Sigmoid colon (tissue), 7 donors: ENCODE data around the gene FMN2. TPM values are rescaled to one million over a fixed set of nuclear protein-coding genes. Genes with fewer than 3 reads are reported as not detected.

ENCODE experiments used
- DNase-seq: peaks from one replicate; pipeline ENCODE4 v3.0.0-alpha.2; 2019
- H3K27ac ChIP-seq, 4 donors: fragments of 200-600 bp; sonication (generic); one replicate each; pipeline ENCODE4 v1.5.1; 2016 to 2019; ENCODE audit warnings: mild to moderate bottlenecking in 1 of 4
- H3K27me3 ChIP-seq, 3 donors: fragments of 200-600 bp; sonication (generic); one replicate each; pipeline ENCODE4 v1.5.1; 2019; ENCODE audit warnings: mild to moderate bottlenecking in 1 of 3
- H3K36me3 ChIP-seq, 4 donors: fragments of 200-600 bp; sonication (generic); one replicate each; pipeline ENCODE4 v1.5.1; 2016 to 2019
- H3K4me1 ChIP-seq, 4 donors: fragments of 200-600 bp; sonication (generic); one replicate each; pipeline ENCODE4 v1.5.1; 2017 to 2019
- H3K4me3 ChIP-seq, 4 donors: fragments of 200-600 bp; sonication (generic); one replicate each; pipeline ENCODE4 v1.5.1; 2017 to 2019; ENCODE audit warnings: mild to moderate bottlenecking in 2 of 4, moderate library complexity in 1 of 4
- H3K9me3 ChIP-seq, 4 donors: fragments of 200-600 bp in 3 of 4; sonication (generic) in 3 of 4; one replicate each; pipeline versions ENCODE4 v1.5.1 to v1.6.1; 2013 to 2019
- CTCF ChIP-seq, 4 experiments: fragments of 450-650 bp in 3 of 4; fragments of 200-600 bp in 1 of 4; IDR thresholded peaks; one replicate each; pipeline ENCODE4 v1.5.1; 2016 to 2019; ENCODE audit warnings: antibody characterized with exemption in 4 of 4, mild to moderate bottlenecking in 3 of 4, moderate library complexity in 2 of 4
- EP300 ChIP-seq, 4 donors: sonication (generic); formaldehyde crosslinking; IDR thresholded peaks; one replicate each; pipeline ENCODE4 v1.6.1; 2017; ENCODE audit warnings: antibody characterized with exemption in 4 of 4
- POLR2A ChIP-seq, 2 donors: fragments of 450-650 bp; IDR thresholded peaks; one replicate each; pipeline ENCODE4 v1.6.1; 2016; ENCODE audit warnings: antibody characterized with exemption in 2 of 2, mild to moderate bottlenecking in 2 of 2, moderate library complexity in 2 of 2
- POLR2AphosphoS5 ChIP-seq, 4 donors: sonication (generic); formaldehyde crosslinking; IDR thresholded peaks; one replicate each; pipeline ENCODE4 v1.6.1; 2017; ENCODE audit warnings: antibody characterized with exemption in 4 of 4
- WGBS, 2 donors: extraction: QIAGEN DNeasy Blood & Tissue Kit; methylation state at CpG; one replicate each; pipeline ENCODE4 v1.1.7; 2013; 5-methylcytosine and 5-hydroxymethylcytosine counted together
- intact Hi-C: fragments of 100-400 bp; cut with DNase I; formaldehyde crosslinking; loops from one replicate; pipeline ENCODE4 v1.15.1; 2023
- polyA plus RNA-seq, 3 donors: library from polyadenylated mRNA; stranded (reverse); fragments of 200-250 nt; gene quantifications; one replicate each; pipeline ENCODE4 v1.2.3, GENCODE V29; 2013
- total RNA-seq, 4 donors: library from RNA; depleted of rRNA; stranded (reverse); fragments of >200 nt; gene quantifications; one replicate each; pipeline ENCODE4 v1.1.0, GENCODE V29; 2016
- donor health status: healthy with polysubstance abuse.
- donor health status: Bipolar disorder and iron deficiency.
- donor health status: healthy.

The FMN2 gene
- total and polyA plus RNA-seq, 7 donors = 1.5 to 16.9 (median 10.3) TPM

DNA sequence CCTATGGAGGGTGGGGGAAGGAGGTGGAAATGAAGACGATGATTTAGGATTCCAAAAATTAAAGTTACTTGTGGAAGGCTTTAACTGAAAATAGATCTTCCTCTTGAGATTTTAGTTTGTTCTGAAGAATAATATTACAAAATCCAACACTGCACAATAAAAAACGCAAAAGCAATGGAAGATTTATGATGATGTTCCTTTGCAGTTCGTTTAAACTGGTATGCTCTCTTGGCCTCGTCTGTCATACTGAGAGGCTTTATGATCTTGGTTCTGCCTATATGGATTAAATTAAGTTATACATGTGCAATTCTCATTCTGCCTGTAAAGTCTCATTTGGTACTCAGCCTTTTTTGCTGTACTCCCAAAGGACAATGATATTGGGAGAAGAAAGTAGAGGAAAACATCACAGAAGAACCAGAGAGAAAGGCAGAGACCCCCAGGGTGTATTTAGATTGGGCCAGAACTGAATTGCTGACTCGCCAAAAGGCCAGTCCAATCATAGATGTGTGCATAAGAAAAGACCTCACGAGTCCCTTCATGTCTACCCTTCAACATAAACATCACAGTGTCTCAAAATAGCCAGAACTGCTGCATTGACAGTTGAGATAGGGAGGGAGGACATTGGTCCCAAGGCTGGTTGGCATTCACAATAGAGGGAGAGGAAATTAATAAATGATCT is 331.7 kb downstream of the FMN2 start:
- Histone ChIP-seq H3K9me3 (no peaks in the 10 kb centered on the region), H3K4me1 (peaks cover 0 to 14% (median 0%) of the 10 kb centered on the region in 4 donors), H3K27ac (no peak overlapping the region), H3K36me3 (no peaks in the 10 kb centered on the region), H3K27me3 (no peaks in the 10 kb centered on the region), H3K4me3 (no peak overlapping the region)
- intact Hi-C loops = no loop called here
- 53 to 57% methylated on average over 6 of the region's 6 CpGs for WGBS, 2 donors
- DNase-seq = no peak
- TF ChIP-seq POLR2AphosphoS5 (IDR thresholded peaks at IDR 0.05) (no peak), POLR2A (IDR thresholded peaks at IDR 0.05) (no peak), CTCF (IDR thresholded peaks at IDR 0.05) (no peak), EP300 (IDR thresholded peaks at IDR 0.05) (no peak)

- Histone ChIP-seq H3K4me3 (no peak overlapping the region), H3K27ac (no peak overlapping the region), H3K4me1 (peaks cover 0 to 14% (median 0%) of the 10 kb centered on the region in 4 donors), H3K9me3 (no peaks in the 10 kb centered on the region), H3K36me3 (no peaks in the 10 kb centered on the region), H3K27me3 (no peaks in the 10 kb centered on the region)
- intact Hi-C loops = no loop called here
- DNase-seq = no peak
- TF ChIP-seq POLR2A (IDR thresholded peaks at IDR 0.05) (no peak), CTCF (IDR thresholded peaks at IDR 0.05) (no peak), POLR2AphosphoS5 (IDR thresholded peaks at IDR 0.05) (no peak), EP300 (IDR thresholded peaks at IDR 0.05) (no peak)
- 73 to 80% methylated on average over 7 of the region's 7 CpGs for WGBS, 2 donors
These were observed 333.2 kb downstream of the FMN2 start for GRCh38 chr1:240424740-240425464.

GRCh38 chr1:240426051-240426450 is 334.4 kb downstream of the FMN2 start:
- H3K4me3 ChIP-seq = no peak overlapping the region
- DNase-seq = no peak
- TF ChIP-seq POLR2AphosphoS5 (IDR thresholded peaks at IDR 0.05) (no peak), CTCF (IDR thresholded peaks at IDR 0.05) (no peak), POLR2A (IDR thresholded peaks at IDR 0.05) (no peak), EP300 (IDR thresholded peaks at IDR 0.05) (no peak)
- no peaks in the 10 kb centered on the region for H3K27me3 ChIP-seq
- H3K4me1 ChIP-seq = peaks cover 0 to 14% (median 0%) of the 10 kb centered on the region in 4 donors
- H3K27ac ChIP-seq = no peak overlapping the region
- H3K36me3 ChIP-seq = no peaks in the 10 kb centered on the region
- no peaks in the 10 kb centered on the region for H3K9me3 ChIP-seq
- intact Hi-C loops = no loop called here
- 88 to 89% methylated on average over 2 of the region's 2 CpGs for WGBS, 2 donors

DNA sequence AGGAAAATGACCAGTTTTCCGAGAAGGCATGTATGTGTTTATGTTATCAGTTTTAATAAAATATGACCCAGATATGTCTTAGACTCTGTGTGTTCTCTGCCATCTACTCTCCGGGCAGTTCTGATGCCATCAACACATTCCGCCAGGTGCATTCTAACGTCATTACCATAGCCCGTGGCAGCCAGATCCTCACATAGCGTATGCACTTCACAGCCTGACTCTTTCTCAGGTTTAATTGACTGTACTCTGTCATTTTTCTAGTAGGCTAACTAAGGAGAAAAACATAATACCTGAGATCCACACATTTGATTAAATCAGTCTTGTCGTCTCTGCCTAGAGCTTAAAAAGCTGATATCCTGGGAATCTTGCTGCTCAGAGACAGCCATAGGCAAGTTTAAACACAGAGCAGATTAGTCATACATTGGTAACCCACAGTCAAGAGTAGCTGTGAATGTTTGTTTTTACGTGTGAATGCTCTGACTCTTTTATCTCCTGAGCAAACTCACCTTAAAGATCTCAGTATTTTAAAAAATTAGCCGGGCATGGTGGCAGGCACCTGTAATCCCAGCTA is 344.4 kb downstream of the FMN2 start:
- 88 to 91% methylated on average over 9 of the region's 9 CpGs for WGBS, 2 donors
- H3K4me1 ChIP-seq = no peaks in the 10 kb centered on the region
- H3K36me3 ChIP-seq = no peaks in the 10 kb centered on the region
- intact Hi-C loops = no loop called here
- TF ChIP-seq EP300 (IDR thresholded peaks at IDR 0.05) = no peak
- TF ChIP-seq POLR2A (IDR thresholded peaks at IDR 0.05) = no peak
- TF ChIP-seq POLR2AphosphoS5 (IDR thresholded peaks at IDR 0.05) = no peak
- TF ChIP-seq CTCF (IDR thresholded peaks at IDR 0.05) = no peak
- H3K27ac ChIP-seq = no peak overlapping the region
- H3K9me3 ChIP-seq = no peaks in the 10 kb centered on the region
- no peak overlapping the region for H3K4me3 ChIP-seq
- H3K27me3 ChIP-seq = no peaks in the 10 kb centered on the region
- no peak for DNase-seq
